ENCODE data around the gene DEDD2. TPM values are rescaled to one million over a fixed set of nuclear protein-coding genes. Genes with fewer than 3 reads are reported as not detected.
A peak's percentile ranks its signal among the peaks of the same experiment; 100 is the strongest.

DEDD2 gene
- total and polyA plus RNA-seq, 10 of the 15 experiments (the other 5 are each of a cell fraction or from before 2014, with no cell fraction given) = 2.5 to 24.7 (median 17.6) TPM

DNA sequence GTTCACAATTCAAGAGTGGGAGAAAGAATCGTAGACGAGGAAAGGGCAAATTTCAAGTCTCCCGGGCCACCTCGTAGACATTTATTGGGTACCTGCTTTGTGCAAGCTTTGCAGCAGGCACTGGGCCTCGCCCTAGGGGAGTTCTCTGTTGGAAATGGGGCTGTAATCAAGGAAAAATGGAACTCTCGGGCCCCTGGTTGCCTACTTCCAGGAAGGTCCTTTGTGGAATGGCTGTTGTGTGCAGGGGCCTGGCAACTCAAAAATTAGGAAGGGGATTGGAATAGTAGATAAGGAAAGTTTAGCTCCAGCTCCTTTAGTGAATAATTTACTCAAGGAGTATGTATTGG, 3.2 kb upstream of the DEDD2 start:
- Histone ChIP-seq H4K20me1 (ENCODE audit: control insufficient read depth, insufficient read depth) (no peaks in the 10 kb centered on the region), H3K79me2 (ENCODE audit: control insufficient read depth, insufficient read depth, low read length) (peaks cover 47% of the 10 kb centered on the region), H3K4me2 (ENCODE audit: control insufficient read depth, insufficient read depth) (peak overlapping the region; percentile 91), H3K9ac (ENCODE audit: control insufficient read depth, insufficient read depth, low read length) (peak overlapping the region; percentile 98), H2AFZ (ENCODE audit: control insufficient read depth, low read depth, low read length) (no peak overlapping the region), H3K27ac (ENCODE audit: control insufficient read depth, insufficient read depth) (peak overlapping the region; percentile 83), H3K27me3 (replicated peaks in 1 of 2; ENCODE audit: control insufficient read depth in 2 of 2, insufficient read depth in 2 of 2, low read length in 1 of 2) (no peaks in the 10 kb centered on the region), H3K9me3 (replicated peaks; ENCODE audit: control insufficient read depth, insufficient read depth, low read length) (no peaks in the 10 kb centered on the region), H3K4me1 (ENCODE audit: control insufficient read depth, insufficient read depth, low read length) (peaks cover 18% of the 10 kb centered on the region), H3K4me3 (peak overlapping the region; percentile 97), H3K36me3 (ENCODE audit: control insufficient read depth in 2 of 2, insufficient read depth in 2 of 2, low read length in 1 of 2) (peaks cover 5 to 13% of the 10 kb centered on the region in 2 experiments; a peak in 3 of 4 replicates)
- ChIA-PET POLR2A (interaction anchor here (1.3 to 3.1 kb wide), 5 partner anchors 11 to 50 kb away, joined by 3 to 37 read pairs (median 4); partner anchors contain the start of gene GSK3A), CTCF (interaction anchor here (0.5 to 2.1 kb wide), 4 partner anchors 20 to 101 kb away, joined by 3 to 8 read pairs (median 4); no protein-coding TSS in a partner anchor), RAD21 (ENCODE audit: unreplicated experiment) (interaction anchor here (2.6 kb wide), 2 partner anchors 21 kb away, joined by 9 to 18 read pairs; partner anchors contain the start of gene GSK3A), SMC1A (ENCODE audit: uncharacterized antibody, unreplicated experiment) (interaction anchor here (1.7 to 2.4 kb wide), 3 partner anchors 20 to 22 kb away, joined by 4 to 10 read pairs (median 6); no protein-coding TSS in a partner anchor)
- ATAC-seq = no peak
- intact Hi-C loops (cut with micrococcal nuclease; ENCODE audit: unreplicated experiment) = loop anchor here (2.0 kb wide), 2 partner anchors 22 to 60 kb away; partner anchors contain the start of gene GSK3A
- no peak for FAIRE-seq
- DNase-seq (ENCODE audit: low read depth, low spot score) = no peak
- BruUV-seq (replicated peaks) = no TSS peak
- in situ Hi-C loops (cut with MboI) = no loop called here
- WGBS (ENCODE audit: insufficient coverage, insufficient replicate concordance, low lambda C conversion rate, missing lambda C conversion rate) = 4% methylated on average over 6 of the region's 6 CpGs
- TF ChIP-seq YBX1 (IDR thresholded peaks at IDR 0.05) (no peak), KDM1A (IDR thresholded peaks at IDR 0.05; ENCODE audit: borderline replicate concordance) (no peak), SMARCA5 (IDR thresholded peaks at IDR 0.05) (no peak), NR2C2 (IDR thresholded peaks at IDR 0.05; ENCODE audit: borderline replicate concordance, control insufficient read depth, insufficient read length, low read depth) (no peak), MYB (IDR thresholded peaks at IDR 0.05; ENCODE audit: borderline replicate concordance, low read depth, low read length) (no peak), EGR1 (IDR thresholded peaks at IDR 0.05; ENCODE audit: borderline replicate concordance in 1 of 2, low read depth in 2 of 2, low read length in 2 of 2) (no peak), ASH2L (IDR thresholded peaks at IDR 0.05; ENCODE audit: borderline replicate concordance, low read depth) (no peak), ESRRA (IDR thresholded peaks at IDR 0.05; ENCODE audit: low read length) (no peak), MEF2B (IDR thresholded peaks at IDR 0.05; ENCODE audit: partially characterized antibody, poor library complexity, severe bottlenecking) (no peak), NR2C1 (IDR thresholded peaks at IDR 0.05) (no peak), BCL11A (IDR thresholded peaks at IDR 0.05; ENCODE audit: low read depth, low read length) (no peak), HCFC1 (IDR thresholded peaks at IDR 0.05; ENCODE audit: low read length) (no peak), NFYB (IDR thresholded peaks at IDR 0.05; ENCODE audit: insufficient read depth, low read depth, low read length) (no peak), TCF12 (IDR thresholded peaks at IDR 0.05; ENCODE audit: low read depth, low read length) (no peak), BHLHE40 (IDR thresholded peaks at IDR 0.05; ENCODE audit: borderline replicate concordance in 1 of 2, low read depth in 2 of 2, low read length in 1 of 2) (no peak)
- TF ChIP-seq, protein P1, sequence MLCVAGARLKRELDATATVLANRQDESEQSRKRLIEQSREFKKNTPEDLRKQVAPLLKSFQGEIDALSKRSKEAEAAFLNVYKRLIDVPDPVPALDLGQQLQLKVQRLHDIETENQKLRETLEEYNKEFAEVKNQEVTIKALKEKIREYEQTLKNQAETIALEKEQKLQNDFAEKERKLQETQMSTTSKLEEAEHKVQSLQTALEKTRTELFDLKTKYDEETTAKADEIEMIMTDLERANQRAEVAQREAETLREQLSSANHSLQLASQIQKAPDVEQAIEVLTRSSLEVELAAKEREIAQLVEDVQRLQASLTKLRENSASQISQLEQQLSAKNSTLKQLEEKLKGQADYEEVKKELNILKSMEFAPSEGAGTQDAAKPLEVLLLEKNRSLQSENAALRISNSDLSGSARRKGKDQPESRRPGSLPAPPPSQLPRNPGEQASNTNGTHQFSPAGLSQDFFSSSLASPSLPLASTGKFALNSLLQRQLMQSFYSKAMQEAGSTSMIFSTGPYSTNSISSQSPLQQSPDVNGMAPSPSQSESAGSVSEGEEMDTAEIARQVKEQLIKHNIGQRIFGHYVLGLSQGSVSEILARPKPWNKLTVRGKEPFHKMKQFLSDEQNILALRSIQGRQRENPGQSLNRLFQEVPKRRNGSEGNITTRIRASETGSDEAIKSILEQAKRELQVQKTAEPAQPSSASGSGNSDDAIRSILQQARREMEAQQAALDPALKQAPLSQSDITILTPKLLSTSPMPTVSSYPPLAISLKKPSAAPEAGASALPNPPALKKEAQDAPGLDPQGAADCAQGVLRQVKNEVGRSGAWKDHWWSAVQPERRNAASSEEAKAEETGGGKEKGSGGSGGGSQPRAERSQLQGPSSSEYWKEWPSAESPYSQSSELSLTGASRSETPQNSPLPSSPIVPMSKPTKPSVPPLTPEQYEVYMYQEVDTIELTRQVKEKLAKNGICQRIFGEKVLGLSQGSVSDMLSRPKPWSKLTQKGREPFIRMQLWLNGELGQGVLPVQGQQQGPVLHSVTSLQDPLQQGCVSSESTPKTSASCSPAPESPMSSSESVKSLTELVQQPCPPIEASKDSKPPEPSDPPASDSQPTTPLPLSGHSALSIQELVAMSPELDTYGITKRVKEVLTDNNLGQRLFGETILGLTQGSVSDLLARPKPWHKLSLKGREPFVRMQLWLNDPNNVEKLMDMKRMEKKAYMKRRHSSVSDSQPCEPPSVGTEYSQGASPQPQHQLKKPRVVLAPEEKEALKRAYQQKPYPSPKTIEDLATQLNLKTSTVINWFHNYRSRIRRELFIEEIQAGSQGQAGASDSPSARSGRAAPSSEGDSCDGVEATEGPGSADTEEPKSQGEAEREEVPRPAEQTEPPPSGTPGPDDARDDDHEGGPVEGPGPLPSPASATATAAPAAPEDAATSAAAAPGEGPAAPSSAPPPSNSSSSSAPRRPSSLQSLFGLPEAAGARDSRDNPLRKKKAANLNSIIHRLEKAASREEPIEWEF (IDR thresholded peaks at IDR 0.05; ENCODE audit: insufficient replicate concordance, low read depth, low read length) = no peak
- TF ChIP-seq, protein P2, sequence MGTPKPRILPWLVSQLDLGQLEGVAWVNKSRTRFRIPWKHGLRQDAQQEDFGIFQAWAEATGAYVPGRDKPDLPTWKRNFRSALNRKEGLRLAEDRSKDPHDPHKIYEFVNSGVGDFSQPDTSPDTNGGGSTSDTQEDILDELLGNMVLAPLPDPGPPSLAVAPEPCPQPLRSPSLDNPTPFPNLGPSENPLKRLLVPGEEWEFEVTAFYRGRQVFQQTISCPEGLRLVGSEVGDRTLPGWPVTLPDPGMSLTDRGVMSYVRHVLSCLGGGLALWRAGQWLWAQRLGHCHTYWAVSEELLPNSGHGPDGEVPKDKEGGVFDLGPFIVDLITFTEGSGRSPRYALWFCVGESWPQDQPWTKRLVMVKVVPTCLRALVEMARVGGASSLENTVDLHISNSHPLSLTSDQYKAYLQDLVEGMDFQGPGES (IDR thresholded peaks at IDR 0.05) = no peak
- TF ChIP-seq, protein P3, sequence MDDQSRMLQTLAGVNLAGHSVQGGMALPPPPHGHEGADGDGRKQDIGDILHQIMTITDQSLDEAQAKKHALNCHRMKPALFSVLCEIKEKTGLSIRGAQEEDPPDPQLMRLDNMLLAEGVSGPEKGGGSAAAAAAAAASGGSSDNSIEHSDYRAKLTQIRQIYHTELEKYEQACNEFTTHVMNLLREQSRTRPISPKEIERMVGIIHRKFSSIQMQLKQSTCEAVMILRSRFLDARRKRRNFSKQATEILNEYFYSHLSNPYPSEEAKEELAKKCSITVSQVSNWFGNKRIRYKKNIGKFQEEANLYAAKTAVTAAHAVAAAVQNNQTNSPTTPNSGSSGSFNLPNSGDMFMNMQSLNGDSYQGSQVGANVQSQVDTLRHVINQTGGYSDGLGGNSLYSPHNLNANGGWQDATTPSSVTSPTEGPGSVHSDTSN (IDR thresholded peaks at IDR 0.05; ENCODE audit: insufficient replicate concordance, low read depth, low read length) = no peak

Data from GM12878 (cell line).